CD4-positive, alpha-beta T cell treated with Interleukin-15 for 1 hour (primary cell): ENCODE results near the gene CAV2.

Experiments
- DNase-seq: peaks from one replicate; pipeline ENCODE4 v3.0.0-alpha.2; 2020

CAV2 gene

GRCh38 chr7:116549370-116549769 is 49.8 kb downstream of the CAV2 start:
- DNase-seq, result no peak

DNA sequence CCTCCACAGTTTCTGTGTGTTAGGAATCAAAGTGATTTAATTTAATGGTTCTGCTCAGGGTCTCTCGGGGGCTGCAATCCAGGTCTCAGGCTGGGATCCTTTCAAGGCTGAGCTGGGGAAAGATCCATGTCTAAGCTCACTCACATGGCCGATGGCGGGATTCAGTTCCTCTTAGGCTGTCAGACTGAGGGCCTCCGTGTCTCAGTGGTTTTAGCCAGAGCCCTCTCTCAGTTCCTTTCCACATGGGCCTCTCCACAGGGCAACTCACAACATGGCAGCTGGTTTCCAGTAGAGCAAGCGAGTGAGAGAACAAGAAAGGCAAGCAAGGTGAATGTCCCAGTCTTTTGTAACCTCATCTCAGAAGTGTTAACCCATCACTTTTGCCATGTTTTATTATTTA is 52.2 kb downstream of the CAV2 start:
- no peak for DNase-seq

DNA sequence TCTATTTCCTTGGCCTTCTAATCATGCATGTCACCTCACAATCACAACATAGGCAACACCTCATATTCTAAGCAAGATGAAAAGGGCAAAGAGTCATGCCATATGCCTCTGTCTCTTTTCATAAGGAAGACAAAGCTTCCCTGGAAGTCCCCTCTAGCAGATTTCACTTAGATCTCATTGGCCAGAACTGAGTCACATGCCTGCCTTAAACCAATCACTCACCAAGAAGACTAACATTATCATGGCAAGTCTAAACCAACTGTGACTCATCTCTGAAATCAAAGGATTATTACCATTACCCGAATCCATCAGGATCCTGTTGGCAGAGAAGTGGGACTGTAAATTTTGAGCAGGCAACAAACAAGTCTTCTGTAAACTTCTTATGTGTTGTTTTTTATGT is 53.1 kb downstream of the CAV2 start:
- DNase-seq, result no peak

GRCh38 chr7:116553168-116553964 is 53.8 kb downstream of the CAV2 start:
- no peak for DNase-seq

- DNase-seq, result no peak
These were observed 54.9 kb downstream of the CAV2 start for GRCh38 chr7:116554436-116554835.

DNA sequence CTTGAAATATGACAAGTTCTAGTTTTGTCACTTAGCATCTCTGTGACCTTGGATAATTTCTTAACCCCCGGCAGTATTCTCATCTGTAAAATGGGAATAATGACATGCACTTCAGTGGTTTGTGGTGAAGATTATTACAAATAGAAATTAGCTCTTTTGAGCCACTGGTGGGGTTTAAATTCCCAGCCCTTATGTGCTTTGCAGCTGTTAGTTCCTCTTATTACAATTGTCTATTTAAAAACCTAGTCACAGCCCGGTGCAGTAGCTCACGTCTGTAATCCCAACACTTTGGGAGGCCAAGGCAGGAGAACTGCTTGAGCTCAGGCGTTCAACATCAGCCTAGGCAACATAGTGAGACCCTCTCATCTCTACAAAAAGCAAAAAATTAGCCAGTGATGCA is 55.4 kb downstream of the CAV2 start:
- no peak for DNase-seq

- no peak for DNase-seq
These were observed 57.6 kb downstream of the CAV2 start for GRCh38 chr7:116557066-116557585.

- DNase-seq, result no peak
These were observed 58.4 kb downstream of the CAV2 start for GRCh38 chr7:116557901-116558300.
